Spinal cord (tissue), 10 donors: ENCODE results near the gene DCLK1. TPM values are rescaled to one million over a fixed set of nuclear protein-coding genes. Genes with fewer than 3 reads are reported as not detected.
A peak's percentile ranks its signal among the peaks of the same experiment; 100 is the strongest.

Experiments
- DNase-seq, 6 donors: peaks; one replicate each; pipeline versions ENCODE4 v3.0.0 to v3.0.0-alpha.2; 2013 to 2015; ENCODE audit warnings: low spot score in 6 of 6, low read depth in 4 of 6
- H3K27ac ChIP-seq: one replicate; pipeline ENCODE4 v1.5.1; 2013; ENCODE audit warnings: low read depth, low read length, control low read depth
- H3K27me3 ChIP-seq: one replicate; pipeline ENCODE4 v1.6.1; 2013; ENCODE audit warnings: low read length; ENCODE audit not compliant: control insufficient read depth, insufficient read depth
- H3K36me3 ChIP-seq: one replicate; pipeline ENCODE4 v1.6.1; 2013; ENCODE audit warnings: low read length; ENCODE audit not compliant: control insufficient read depth, insufficient read depth
- H3K4me1 ChIP-seq: one replicate; pipeline ENCODE4 v1.6.1; 2013; ENCODE audit warnings: low read length; ENCODE audit not compliant: control insufficient read depth, insufficient read depth
- H3K4me3 ChIP-seq: one replicate; pipeline ENCODE4 v1.5.1; 2013; ENCODE audit warnings: low read depth, low read length, control low read depth
- H3K9me3 ChIP-seq: one replicate; pipeline ENCODE4 v1.6.1; 2013; ENCODE audit warnings: low read length; ENCODE audit not compliant: control insufficient read depth, insufficient read depth
- WGBS: methylation state at CpG from one replicate; pipeline ENCODE4 v1.1.5; 2013; ENCODE audit warnings: missing lambda C conversion rate; ENCODE audit not compliant: insufficient coverage; 5-methylcytosine and 5-hydroxymethylcytosine counted together
- polyA plus RNA-seq, 2 donors: library from polyadenylated mRNA; unstranded; fragments of 120-200 nt; gene quantifications; one replicate each; pipeline ENCODE4 v1.2.1, GENCODE V29; 2013; ENCODE audit not compliant: insufficient read length in 2 of 2
- total RNA-seq, 2 donors: library from RNA; depleted of rRNA in 1 of 2; stranded (reverse); fragments of 120-200 nt in 1 of 2; fragments of >200 nt in 1 of 2; gene quantifications; one replicate each; pipeline versions ENCODE4 v1.2.3 to v1.2.4, GENCODE V29; 2013 to 2014
- donor health status: healthy.

DCLK1 gene
- total and polyA plus RNA-seq, 4 donors, result 112 to 239 (median 143) TPM

- Histone ChIP-seq H3K36me3 (no peaks in the 10 kb centered on the region), H3K9me3 (no peaks in the 10 kb centered on the region), H3K4me1 (no peaks in the 10 kb centered on the region), H3K27ac (no peak overlapping the region), H3K4me3 (no peak overlapping the region), H3K27me3 (no peaks in the 10 kb centered on the region)
- DNase-seq, result no peak
Observed at GRCh38 chr13:35956074-35956473, 175.1 kb downstream of the DCLK1 start.

- H3K27me3 ChIP-seq, result no peaks in the 10 kb centered on the region
- peak in 2 of 6 donors; percentile 63 to 89 for DNase-seq
- WGBS, result 40% methylated on average over 1 of the region's 3 CpGs
- no peaks in the 10 kb centered on the region for H3K9me3 ChIP-seq
- no peak overlapping the region for H3K4me3 ChIP-seq
- no peaks in the 10 kb centered on the region for H3K36me3 ChIP-seq
- no peaks in the 10 kb centered on the region for H3K4me1 ChIP-seq
- H3K27ac ChIP-seq, result no peak overlapping the region
Observed at GRCh38 chr13:35954207-35954560, 177.0 kb downstream of the DCLK1 start.

DNA sequence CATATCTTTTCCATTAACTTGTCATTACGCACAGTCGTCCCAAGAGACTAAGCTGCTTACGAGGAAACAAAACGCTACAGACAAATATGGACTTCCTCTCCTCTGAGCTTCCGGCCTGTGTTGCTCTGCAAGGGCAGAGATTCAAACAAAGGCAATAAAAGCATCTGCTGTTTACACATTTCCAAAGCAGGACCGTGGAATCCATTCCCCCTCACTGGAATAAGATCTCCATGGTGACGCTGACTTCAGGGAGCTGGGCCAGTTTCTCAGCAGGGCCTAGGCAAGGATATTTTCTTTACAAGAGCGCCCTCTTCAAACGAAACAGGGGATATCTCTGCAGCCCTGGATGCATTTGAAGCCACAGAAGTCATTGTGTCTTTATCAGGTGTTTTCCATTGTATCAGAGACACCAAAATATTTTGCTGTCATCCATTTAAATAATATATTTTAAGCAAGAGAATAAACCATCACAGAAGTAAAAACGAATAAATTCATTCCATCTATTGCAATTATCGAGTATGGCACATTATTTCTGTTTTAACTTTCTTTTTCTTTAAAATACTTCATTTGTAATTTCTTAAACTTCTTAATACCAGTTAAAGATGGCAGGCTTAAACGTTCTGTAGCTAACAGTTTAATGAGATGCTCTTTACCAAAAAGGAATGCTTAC, 177.5 kb downstream of the DCLK1 start:
- no peaks in the 10 kb centered on the region for H3K36me3 ChIP-seq
- H3K4me1 ChIP-seq, result no peaks in the 10 kb centered on the region
- no peaks in the 10 kb centered on the region for H3K27me3 ChIP-seq
- no peaks in the 10 kb centered on the region for H3K9me3 ChIP-seq
- peak; percentile 85 to 99 (median 92) for DNase-seq
- WGBS, result 4% methylated on average over 7 of the region's 12 CpGs
- H3K4me3 ChIP-seq, result no peak overlapping the region
- peak overlapping the region; percentile 41 for H3K27ac ChIP-seq

DNA sequence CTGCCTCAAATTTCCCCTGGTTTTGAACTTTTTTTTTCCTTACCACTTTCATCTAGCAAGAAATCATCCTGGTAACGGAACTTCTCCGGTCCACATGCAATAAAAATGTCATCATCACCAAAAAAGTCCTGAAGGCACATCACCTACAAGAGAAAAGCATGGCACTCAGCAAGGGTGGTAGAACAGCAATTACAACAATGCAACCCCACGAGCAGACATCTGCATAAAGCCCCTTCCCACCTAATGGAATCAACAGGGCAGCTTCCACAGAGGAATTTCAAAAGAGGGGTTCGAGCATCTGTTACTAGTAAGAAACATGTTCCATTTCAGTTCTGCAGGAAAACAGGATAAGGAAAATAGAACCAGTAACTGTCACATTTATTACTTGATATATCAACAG, 183.9 kb downstream of the DCLK1 start:
- 94% methylated on average over 2 of the region's 4 CpGs for WGBS
- no peaks in the 10 kb centered on the region for H3K27me3 ChIP-seq
- no peaks in the 10 kb centered on the region for H3K9me3 ChIP-seq
- H3K4me3 ChIP-seq, result no peak overlapping the region
- peaks cover 5% of the 10 kb centered on the region for H3K36me3 ChIP-seq
- DNase-seq, result no peak
- no peaks in the 10 kb centered on the region for H3K4me1 ChIP-seq
- H3K27ac ChIP-seq, result no peak overlapping the region

DNA sequence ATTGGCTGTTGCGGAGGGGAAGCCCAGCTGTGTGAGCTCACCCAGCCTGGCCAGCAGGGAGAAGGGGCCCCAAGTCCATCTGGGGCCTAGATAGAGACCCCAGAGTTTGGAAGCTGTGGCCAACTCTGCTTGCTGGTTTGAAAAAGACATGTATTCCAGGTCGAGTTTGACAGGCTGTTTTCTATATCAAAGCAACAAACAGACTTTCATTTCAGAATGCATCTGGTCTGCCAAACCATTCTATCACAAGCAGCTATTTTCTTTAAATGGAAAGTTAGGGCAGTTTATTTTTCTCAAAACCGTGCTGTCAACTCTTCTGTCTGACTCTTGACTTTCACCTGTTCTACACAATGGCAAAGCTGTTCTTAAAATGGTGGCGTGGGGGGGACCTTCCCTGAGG, 185.8 kb downstream of the DCLK1 start:
- Histone ChIP-seq H3K27me3 (no peaks in the 10 kb centered on the region), H3K9me3 (no peaks in the 10 kb centered on the region), H3K4me3 (no peak overlapping the region), H3K4me1 (no peaks in the 10 kb centered on the region), H3K36me3 (peaks cover 5% of the 10 kb centered on the region), H3K27ac (no peak overlapping the region)
- peak in 1 of 6 donors; percentile 54 for DNase-seq
- 100% methylated on average over 1 of the region's 4 CpGs for WGBS

GRCh38 chr13:35941374-35941773, 189.8 kb downstream of the DCLK1 start:
- DNase-seq, result no peak
- WGBS, result 92% methylated on average over 7 of the region's 10 CpGs
- H3K27ac ChIP-seq, result no peak overlapping the region

GRCh38 chr13:35940734-35941133, 190.4 kb downstream of the DCLK1 start:
- DNase-seq, result no peak
- Histone ChIP-seq H3K27ac (no peak overlapping the region), H3K36me3 (peaks cover 3% of the 10 kb centered on the region), H3K27me3 (no peaks in the 10 kb centered on the region), H3K9me3 (no peaks in the 10 kb centered on the region), H3K4me3 (no peak overlapping the region), H3K4me1 (no peaks in the 10 kb centered on the region)
- no CpG with 5 or more reads among the region's 4 CpGs for whole genome bisulfite sequencing

More at GRCh38 chr13:35941374-35941773, 189.8 kb downstream of the DCLK1 start:
- no peaks in the 10 kb centered on the region for H3K9me3 ChIP-seq
- H3K27me3 ChIP-seq, result no peaks in the 10 kb centered on the region
- H3K4me3 ChIP-seq, result no peak overlapping the region
- no peaks in the 10 kb centered on the region for H3K4me1 ChIP-seq
- H3K36me3 ChIP-seq, result peaks cover 5% of the 10 kb centered on the region

DNA sequence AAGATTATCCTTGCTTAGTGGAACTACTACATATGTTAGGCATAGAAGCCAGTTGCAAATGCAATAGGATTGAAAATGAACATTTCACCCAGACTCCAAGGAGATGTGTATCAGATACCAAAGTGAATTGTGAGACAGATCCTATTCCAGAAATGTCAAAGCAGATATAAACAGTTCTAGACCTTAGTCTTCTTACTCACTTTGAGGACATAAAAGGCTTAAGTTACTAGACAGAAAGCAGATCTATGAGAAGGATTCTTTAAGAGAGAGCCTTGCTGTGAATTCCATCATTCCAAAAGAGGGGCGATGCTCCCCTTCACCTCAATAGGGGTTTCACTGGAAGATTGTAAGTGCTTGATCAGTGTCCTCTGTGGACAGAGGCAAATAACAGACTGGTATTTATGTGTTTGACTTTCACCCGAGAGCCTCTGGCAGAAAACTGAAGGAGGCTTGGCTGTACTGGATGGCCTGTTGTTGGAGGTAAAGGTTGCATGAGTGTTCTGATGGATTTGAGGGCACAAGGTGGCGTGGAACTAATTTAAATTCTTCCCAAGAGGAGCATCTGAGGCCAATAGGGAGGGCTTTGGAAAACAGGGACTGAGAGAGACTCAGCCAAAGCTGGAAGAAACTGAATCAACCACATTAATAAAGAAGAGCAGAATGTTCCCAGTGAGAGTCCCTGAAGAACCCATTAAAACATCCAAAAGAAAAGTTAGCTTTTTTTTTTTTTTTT, 194.8 kb downstream of the DCLK1 start:
- 56% methylated on average over 1 of the region's 3 CpGs for WGBS
- H3K4me1 ChIP-seq, result no peaks in the 10 kb centered on the region
- no peaks in the 10 kb centered on the region for H3K9me3 ChIP-seq
- peak in 1 of 6 donors; percentile 29 for DNase-seq
- H3K27me3 ChIP-seq, result no peaks in the 10 kb centered on the region
- no peak overlapping the region for H3K4me3 ChIP-seq
- no peak overlapping the region for H3K27ac ChIP-seq
- H3K36me3 ChIP-seq, result no peaks in the 10 kb centered on the region

- no peaks in the 10 kb centered on the region for H3K27me3 ChIP-seq
- H3K36me3 ChIP-seq, result peaks cover 4% of the 10 kb centered on the region
- no peaks in the 10 kb centered on the region for H3K4me1 ChIP-seq
- H3K9me3 ChIP-seq, result no peaks in the 10 kb centered on the region
- no peak for DNase-seq
- WGBS, result no CpG with 5 or more reads among the region's 4 CpGs
- H3K27ac ChIP-seq, result no peak overlapping the region
- no peak overlapping the region for H3K4me3 ChIP-seq
Observed at GRCh38 chr13:35930665-35931631, 200.2 kb downstream of the DCLK1 start.
